ENCODE results near the gene GLIS1.

GRCh38 chr1:53567450-53567849 lies 171.5 kb downstream of the GLIS1 start:
- TF ChIP-seq POLR2A (IDR thresholded peaks at IDR 0.05) (no peak), CTCF (IDR thresholded peaks at IDR 0.05) (no peak), POLR2AphosphoS5 (IDR thresholded peaks at IDR 0.05) (no peak)
